Activated CD4-positive, CD25-positive, alpha-beta regulatory T cell treated with anti-CD3 and anti-CD28 coated beads, Interleukin-2, amount 50 U/mL, for 72 hours (primary cell): ENCODE data around the gene ZC3H10.
"Not testable (repeated sequence)": the region's sequence is repeated elsewhere in the genome, so short reads cannot be mapped to it uniquely, and the experiment has no call there.

Source experiments
- DNase-seq: peaks from one replicate; pipeline ENCODE4 v3.0.0; 2021

Gene ZC3H10

DNA sequence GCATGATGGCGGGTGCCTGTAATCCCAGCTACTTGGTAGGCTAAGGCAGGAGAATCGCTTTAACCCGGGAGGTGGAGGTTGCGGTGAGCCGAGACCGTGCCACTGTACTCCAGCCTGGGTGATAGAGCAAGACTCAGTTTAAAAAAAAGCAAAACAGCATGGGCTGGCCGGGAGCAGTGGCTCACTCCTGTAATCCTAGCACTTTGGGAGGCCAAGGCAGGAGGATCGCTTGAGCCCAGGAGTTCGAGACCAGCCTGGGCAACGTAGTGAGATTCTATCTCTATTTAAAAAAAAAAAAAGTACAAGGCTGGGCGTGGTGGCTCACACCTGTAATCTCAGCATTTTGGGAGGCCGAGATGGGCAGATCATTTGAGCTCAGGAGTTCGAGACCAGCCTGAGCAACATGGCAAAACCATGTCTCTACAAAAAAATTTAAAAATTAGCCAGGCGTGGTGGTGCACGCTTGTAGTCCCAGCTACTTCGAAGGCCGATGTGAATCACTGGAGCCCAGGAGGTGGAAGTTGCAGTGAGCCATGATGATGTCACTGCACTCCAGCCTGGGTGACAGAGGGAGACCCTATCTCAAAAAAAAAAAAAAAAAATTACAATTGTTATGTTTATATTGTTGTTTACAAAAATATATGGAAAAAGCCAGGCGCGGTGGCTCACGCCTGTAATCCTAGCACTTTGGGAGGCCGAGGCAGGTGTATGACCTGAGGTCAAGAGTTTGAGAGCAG, 38.6 kb downstream of the ZC3H10 start:
- DNase-seq = not testable (repeated sequence)

DNA sequence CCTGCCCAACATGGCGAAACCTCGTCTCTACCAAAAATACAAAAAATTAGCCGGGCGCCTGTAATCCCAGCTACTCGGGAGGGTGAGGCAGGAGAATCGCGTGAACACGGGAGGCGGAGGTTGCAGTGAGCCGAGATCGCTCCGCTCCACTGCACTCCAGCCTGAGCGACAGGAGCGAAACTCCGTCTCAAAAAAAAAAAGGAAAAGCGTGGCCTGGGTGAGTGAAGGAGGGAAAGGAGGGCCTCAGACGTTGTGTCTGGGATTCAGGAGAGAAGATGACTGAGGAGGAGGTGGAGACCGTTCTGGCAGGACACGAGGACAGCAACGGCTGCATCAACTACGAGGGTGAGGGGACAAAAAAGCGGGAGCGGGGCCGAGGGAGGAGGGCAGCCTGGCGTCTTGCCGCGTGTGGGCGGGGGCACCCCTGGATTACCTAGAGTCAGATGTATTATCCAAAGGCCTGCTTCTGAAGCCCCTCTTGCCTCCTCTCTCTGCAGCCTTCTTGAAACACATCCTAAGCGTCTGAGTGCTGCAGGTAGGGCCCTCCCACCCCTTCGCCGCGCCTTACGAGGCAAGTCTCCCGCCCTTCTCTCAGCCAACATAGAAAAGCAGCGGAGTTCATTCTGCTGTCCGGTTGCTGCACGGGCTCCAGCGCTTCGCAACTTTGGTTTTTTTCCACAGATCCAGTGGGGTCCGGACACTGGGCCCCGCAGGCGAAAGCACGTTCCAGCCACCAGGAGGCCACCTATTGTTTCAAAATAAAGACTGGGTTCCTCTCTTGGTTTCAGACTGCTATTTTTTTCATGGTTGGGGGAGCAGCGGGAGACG, 39.3 kb downstream of the ZC3H10 start:
- DNase-seq = peak; percentile 57

DNA sequence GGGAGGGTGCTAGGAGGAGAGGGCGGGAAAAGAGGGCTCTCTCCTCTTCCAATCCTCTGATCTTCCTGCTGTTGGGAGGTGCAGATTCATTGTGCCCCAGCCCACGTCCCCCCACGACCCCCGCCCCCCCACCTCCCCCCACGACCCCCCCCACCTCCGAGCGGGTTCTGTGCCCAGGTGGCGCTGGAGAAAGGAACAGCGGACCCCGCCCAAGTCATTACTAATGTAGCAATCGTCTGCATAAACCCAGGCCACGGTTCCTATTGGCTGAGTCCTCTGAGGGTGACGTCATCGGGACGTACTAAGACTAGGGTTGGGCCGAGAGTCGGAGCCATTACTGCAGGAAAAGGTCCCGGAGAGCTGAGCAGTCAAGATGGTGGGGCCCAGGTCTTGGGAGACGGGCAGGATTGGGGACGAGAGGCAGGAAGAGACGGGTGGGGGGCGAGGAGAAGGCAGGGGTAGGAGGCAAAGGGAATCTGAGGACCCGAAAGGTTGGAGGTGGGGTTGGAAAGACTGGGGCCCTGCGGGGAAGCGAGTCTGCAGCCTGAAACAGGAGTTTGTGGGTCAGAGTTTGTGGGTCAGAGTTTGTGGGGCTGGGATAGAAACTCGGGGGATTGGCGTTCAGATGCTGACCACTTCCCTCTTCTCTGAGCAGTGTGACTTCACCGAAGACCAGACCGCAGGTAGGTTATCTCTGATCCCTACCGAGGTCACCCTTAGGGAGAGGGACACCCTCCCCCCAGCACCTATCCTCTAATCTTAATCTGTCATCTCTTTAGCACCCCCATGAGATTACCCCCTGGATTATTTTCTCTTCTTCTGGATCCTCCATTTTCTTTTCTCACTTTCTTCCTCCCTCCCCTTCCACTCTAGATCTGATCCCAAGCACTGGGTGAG, 40.2 kb downstream of the ZC3H10 start, which contains the start of gene MYL6:
Gene MYL6, plus strand, starts transcription at position 331 of the 897 bp plus-strand sequence. Its CDS starts 43 bp downstream, at position 374.
- DNase-seq = peak; percentile 82

DNA sequence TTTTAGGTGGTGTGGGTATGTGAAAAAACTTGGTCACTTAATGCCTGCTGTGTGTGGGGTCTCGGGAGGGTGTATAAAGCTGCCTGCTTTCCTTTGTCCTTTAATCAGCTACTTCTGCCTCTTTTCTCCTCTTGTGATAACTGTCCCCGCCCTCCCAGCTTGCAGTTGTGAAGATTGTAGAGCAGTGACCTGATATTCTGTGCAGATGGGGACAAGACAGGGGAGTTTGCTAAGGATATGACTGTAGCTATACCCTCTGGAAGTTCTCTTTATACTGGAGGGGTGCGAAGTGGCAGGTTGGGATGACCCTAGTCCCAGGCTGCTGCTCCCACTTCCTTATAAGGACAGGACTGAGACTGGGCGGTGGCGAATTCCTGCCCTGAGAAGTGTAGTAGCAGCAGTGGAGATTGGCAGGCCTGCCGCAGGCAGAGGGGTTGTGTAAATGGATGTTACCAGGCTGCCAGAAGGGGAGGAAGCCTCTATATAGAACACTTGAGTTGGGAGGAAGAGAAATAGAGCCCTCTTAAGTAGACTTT, 40.9 kb downstream of the ZC3H10 start:
- no peak for DNase-seq

DNA sequence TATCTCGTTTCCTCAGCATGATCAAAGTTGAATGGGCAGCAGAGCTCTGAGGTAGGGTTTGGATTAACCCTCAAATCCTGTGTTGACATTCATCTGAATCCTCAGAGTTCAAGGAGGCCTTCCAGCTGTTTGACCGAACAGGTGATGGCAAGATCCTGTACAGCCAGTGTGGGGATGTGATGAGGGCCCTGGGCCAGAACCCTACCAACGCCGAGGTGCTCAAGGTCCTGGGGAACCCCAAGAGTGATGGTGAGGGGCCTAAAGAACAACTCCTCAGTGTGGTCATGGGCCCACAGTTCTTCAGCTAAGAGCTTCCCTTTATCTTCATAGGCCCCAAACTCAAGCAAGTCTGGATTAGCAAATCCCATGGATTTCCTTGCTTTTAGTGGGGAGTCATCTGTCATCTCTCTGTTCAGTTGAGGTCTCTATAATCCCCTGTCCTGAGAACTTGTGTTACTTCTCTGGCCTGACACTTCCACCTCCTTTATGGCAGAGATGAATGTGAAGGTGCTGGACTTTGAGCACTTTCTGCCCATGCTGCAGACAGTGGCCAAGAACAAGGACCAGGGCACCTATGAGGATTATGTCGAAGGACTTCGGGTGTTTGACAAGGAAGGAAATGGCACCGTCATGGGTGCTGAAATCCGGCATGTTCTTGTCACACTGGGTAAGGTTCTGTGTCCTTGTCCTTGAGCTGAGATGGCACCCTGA, 41.6 kb downstream of the ZC3H10 start:
- no peak for DNase-seq

DNA sequence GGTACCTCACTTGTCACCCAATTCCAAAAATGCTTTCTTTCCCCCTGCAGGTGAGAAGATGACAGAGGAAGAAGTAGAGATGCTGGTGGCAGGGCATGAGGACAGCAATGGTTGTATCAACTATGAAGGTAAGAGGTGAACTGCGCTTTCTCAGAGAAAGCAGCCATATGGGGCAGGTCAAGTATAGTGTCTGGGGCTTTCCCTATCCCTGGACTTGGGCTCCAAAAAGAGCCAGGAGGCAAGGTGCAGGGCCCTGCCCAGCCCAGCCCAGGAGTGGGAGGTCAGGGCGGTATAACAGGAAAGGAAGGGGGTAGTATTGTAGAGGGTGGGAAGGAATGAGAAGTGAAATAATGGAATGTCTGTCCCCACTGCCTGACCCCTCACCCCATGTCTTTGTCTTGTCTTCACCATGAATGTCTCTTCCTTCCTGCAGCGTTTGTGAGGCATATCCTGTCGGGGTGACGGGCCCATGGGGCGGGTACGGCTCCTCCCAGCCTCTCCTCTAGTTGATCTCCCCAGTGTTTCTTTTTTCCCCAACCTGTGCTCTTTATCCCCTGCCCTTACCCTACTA, 42.2 kb downstream of the ZC3H10 start:
- DNase-seq = peak; percentile 56

DNA sequence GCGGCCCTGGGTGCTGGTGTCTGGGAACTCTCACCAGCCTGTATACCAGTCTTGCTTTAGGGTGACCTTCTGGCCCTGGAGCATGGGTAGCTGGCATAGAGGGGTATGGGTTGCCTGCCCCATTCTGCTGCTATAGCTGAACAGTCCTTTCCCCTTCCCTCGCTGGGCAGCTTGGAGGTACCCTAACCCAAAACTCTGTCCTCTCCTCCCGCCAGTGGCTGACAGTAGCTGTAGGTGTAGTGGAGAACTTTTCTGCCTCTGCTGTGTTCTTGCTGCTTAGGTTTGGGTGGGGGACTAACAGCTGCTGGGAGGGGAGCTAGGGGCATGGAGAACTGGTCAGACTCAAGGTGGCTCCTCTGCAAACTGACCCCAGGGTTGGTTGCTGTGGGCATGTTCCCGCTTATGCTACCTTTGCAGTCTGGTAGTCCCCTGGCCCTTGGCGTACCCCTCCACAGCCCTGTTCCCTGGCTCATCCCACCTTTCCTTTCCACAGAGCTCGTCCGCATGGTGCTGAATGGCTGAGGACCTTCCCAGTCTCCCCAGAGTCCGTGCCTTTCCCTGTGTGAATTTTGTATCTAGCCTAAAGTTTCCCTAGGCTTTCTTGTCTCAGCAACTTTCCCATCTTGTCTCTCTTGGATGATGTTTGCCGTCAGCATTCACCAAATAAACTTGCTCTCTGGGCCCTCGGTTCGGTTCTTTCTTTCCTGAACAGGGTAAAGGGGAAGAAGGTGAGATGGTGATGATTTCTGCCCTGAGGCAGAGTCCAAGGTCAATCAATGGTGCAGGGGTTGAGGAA, 43.0 kb downstream of the ZC3H10 start:
- DNase-seq = no peak

DNA sequence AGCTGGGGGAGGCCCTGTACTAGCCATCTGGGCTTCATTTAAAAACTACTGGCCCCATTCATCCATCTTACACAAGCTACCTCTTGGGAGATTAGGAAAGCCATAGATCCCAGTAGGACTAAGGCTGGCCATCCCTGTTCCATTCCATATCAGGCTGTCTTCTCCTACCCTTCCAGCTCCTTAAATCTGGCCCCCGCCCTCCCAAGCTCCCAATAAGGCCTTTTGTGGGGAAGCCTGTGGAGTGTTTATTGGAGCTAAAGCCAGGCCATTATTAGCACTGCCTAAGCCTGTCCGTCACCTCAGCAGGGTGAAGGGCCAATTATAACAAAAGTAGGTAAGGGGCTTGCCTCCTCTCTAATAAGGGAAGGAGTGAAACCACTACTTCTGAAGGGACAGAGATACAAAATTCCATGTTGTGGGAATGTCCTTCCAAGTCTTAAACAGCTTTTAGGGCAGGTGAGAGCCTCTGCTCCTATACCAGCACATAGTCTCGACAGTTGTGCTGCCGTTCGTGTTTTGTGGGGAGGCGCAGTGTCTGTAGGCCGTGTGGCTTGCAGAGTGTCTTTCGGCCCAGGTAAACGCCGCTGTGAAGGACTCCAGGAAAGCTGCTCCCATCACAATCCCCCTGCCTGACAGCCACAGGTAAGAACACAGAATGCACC, 43.8 kb downstream of the ZC3H10 start:
- DNase-seq = no peak

DNA sequence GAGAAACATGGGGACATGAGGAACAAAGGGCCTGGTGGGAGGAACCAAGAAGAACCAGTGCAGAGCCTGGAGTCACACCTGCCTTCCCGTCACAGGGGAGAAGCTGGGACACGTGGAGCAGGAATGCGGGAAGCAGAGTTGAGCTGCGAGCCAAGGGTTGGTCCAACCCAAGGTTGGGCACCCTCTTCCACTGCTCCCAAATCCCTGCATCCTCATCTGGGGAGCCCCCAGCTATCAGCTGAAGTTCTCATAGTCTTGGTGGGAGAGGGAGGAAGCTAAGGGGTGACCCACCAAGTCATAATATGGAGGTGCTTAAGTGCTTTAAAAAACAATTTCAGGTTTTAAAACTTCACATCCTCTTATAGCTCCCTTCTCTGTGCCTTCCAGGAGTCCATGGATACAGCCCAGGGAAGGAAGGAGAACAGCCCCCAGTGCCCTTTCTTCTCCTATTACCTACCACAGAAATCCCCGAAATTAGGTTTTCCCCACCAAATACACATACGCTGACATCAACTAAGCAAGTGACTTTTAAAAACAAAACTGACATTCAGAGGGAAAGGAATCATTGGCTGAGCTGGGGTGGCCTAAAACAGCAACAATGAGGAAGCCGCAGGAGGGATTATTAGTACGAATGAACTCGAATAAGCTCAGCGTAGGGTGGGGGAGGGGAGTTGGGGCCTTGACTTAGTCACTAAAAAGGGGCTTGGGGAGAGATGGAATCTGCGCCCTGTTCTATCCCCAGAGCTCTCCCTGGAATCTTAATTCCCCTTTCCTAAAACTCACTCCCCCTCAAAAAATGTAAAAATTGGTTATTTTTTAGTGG, 44.6 kb downstream of the ZC3H10 start:
- no peak for DNase-seq

DNA sequence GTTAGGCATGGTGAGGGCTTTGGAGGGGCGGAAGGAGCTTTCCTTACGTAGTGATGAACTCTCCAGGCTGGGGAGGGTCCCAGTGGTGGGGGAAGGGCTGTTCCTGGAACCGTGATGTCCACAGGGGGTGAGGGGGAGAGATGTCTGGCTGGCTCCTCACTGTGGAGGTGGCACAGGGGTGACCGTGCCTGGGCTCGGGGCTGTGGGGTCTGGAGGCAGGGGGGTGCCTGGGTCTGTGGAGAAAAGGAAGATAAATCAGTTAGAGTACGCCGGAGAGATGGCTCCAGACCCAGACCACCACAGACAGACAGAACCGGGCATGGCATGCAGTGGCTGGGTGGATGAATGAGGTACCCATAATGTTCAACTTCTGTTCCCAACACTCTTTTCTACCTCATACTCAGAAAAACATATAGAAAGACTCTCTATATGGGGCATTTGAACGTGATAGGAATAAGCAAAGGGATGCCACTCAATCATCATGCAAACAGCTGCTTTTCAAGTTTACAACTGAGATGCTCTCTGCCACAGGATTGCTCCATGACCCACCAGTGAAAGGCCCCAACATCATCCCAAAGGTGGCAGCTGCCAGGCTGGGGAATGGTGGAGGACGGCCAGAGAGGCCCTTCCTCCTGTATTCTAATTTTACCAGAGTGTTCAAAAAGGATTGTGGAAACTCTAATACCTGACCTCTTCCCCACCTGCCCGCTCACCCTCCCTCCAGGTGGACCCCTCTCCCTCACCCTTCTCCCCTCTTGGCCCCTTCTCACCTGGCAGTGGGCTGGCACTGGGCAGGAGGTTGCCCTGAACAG, 45.7 kb downstream of the ZC3H10 start:
- no peak for DNase-seq

DNA sequence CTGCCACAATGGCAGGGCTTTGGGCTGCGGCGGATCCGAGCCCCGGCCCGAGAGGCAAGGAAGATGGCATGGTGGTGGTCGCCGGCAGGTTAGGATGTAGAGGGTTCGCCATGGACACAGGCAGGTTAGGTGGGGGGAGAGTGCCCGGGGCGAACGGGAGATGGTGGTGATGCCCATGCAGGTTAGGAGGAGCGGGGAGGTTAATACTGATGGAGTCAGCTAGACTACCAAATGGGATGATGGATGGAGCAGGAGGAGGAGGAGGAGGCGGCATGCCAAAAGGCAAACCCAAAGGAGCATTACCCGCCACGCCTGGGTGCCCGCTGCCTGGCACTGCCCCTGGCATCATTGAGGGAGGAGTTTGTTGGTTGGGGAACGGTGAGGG, 46.3 kb downstream of the ZC3H10 start:
- DNase-seq = no peak

DNA sequence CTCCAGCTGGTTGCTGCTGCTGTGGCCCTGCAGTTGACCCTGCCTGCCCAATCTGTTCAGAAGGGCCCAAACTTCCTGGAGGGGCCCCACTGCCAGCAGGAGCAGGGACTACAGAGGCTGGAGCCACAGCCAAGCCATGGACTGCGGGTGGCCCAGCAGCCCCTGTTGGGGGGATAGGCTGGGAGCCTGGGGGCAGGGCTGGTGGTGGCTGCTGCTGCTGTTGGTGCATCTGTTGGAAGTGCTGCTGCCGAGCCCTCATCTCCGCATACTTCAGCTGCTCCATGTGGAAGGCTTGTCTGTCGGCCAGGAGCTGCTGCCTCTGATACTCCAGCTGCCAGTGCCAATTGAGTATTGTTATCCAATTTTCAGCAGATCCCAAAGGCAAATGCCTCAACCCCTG, 47.3 kb downstream of the ZC3H10 start:
- no peak for DNase-seq

DNA sequence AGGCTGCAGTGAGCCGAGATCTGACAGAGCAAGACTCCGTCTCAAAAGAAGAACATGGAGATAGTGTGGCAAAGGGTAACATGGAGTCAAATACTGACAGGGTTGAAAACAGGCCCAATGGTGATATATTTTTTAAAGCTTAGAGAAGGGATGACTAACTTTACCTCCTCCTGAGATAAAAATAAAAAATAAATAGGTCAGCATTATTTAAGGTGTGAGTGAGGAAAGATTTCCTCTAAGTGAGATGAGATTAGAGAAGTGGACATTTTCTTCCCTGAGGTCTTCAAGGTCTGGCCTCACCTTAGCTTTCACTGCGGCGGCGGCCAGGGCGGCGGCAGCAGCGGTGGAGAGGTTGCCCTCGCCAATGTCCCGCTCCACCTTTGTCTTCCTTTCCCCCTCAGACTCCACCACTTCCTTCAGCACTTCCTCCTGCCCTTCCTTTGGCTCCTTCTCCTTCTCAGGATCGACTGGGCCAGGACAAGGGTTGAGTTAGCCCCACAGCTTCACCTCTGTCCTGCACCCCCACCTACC, 51.2 kb downstream of the ZC3H10 start:
- no peak for DNase-seq

DNA sequence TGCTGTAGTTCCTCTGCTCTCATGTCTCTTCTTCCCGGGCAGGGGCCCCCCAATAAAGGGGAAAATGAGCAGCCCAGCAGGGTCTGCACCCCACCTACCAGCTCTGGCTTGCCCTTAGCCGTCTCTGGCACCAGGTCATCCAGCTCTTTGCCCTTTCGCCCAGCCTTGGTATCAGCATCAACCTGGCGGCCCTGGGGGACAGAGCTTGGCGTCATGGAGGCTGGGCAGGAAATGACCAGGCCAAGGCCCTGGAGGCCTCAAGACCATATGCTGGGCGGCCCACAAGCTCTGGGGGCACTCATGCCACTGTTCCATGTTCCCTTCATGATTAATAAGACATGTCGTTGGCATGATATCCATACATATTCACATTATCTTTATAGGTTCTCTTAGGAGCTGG, 54.8 kb downstream of the ZC3H10 start:
- no peak for DNase-seq
